HepG2 (cell line): ENCODE results near the gene TRANK1. TPM values are rescaled to one million over a fixed set of nuclear protein-coding genes. Genes with fewer than 3 reads are reported as not detected.

Experiments used
- ATAC-seq: fragments of 200-7000 bp; cut with Tn5 transposase; 3 replicates; pipeline ENCODE4 v1.9.1; 2020; ENCODE audit warnings: mild to moderate bottlenecking, moderate library complexity
- BruUV-seq: library from RNA; stranded (reverse); fragments of 400-500 nt; replicated peaks from 2 replicates; lab custom pipeline; 2021; lab: Mats Ljungman, UMichigan
- CTCF ChIA-PET: fragments of 300-600 bp; formaldehyde crosslinking; extraction: SDS; loops from one replicate; lab custom pipeline; 2021; ENCODE audit warnings: low total read pairs, inconsistent platforms, low intra/inter-chr PET ratio; lab: Yijun Ruan, JAX
- POLR2A ChIA-PET: fragments of 350-600 bp; sonication (Branson Sonifier 250); formaldehyde crosslinking; loops from one replicate; lab custom pipeline; 2020; ENCODE audit warnings: antibody characterized with exemption, inconsistent platforms; lab: Yijun Ruan, JAX
- DNase-seq: peaks from one replicate; pipeline ENCODE4 v3.0.0-alpha.2; 2015; ENCODE audit warnings: low spot score
- FAIRE-seq: peaks from 3 replicates; lab custom pipeline; 2011; peaks lifted over from hg19 to GRCh38; lab: Jason Lieb, UNC
- H2AFZ ChIP-seq: one replicate; pipeline ENCODE4 v1.6.1; 2011; ENCODE audit warnings: low read length, inconsistent platforms
- H3K27ac ChIP-seq: fragments of 300-600 bp; 3 replicates; pipeline ENCODE4 v1.8.0; 2011; ENCODE audit warnings: mixed run types, mild to moderate bottlenecking, mixed read lengths, low read length, inconsistent platforms; ENCODE audit not compliant: insufficient read depth; ENCODE audit errors: extremely low read length
- H3K27me3 ChIP-seq, 2 experiments: fragments of 200-600 bp in 1 of 2; 2 replicates in 1 of 2; 3 replicates in 1 of 2; pipeline versions ENCODE4 v1.6.0 to v1.8.0; 2011; ENCODE audit warnings: low read length in 2 of 2, mild to moderate bottlenecking in 2 of 2, moderate library complexity in 2 of 2, inconsistent platforms in 1 of 2; ENCODE audit not compliant: insufficient read depth in 2 of 2, control insufficient read depth in 1 of 2
- H3K36me3 ChIP-seq, 2 experiments: fragments of 200-600 bp in 1 of 2; replicated peaks in 1 of 2; 2 replicates in 1 of 2; 3 replicates in 1 of 2; pipeline versions ENCODE4 v1.5.1 to v1.8.0; 2011; ENCODE audit warnings: low read length in 2 of 2, inconsistent platforms in 1 of 2; ENCODE audit not compliant: insufficient read depth in 2 of 2, control insufficient read depth in 1 of 2
- H3K4me1 ChIP-seq: 2 replicates; pipeline ENCODE4 v1.5.1; 2012; ENCODE audit warnings: low read length, inconsistent platforms; ENCODE audit not compliant: insufficient read depth
- H3K4me2 ChIP-seq: 2 replicates; pipeline ENCODE4 v1.6.0; 2011; ENCODE audit warnings: low read depth, low read length, inconsistent platforms
- H3K4me3 ChIP-seq, 3 experiments: fragments of 200-600 bp in 1 of 3; sonication (generic), shearing (Covaris generic) in 1 of 3; replicated peaks in 1 of 3; 2 replicates each; pipeline ENCODE4 v1.5.1; 2011 to 2016; ENCODE audit warnings: low read length in 3 of 3, inconsistent platforms in 2 of 3, low read depth in 2 of 3, mild to moderate bottlenecking in 2 of 3, control low read depth in 1 of 3, mixed read lengths in 1 of 3; ENCODE audit not compliant: insufficient read depth in 1 of 3
- H3K79me2 ChIP-seq: one replicate; pipeline ENCODE4 v1.6.1; 2011; ENCODE audit warnings: low read length, inconsistent platforms; ENCODE audit not compliant: insufficient read depth
- H3K9ac ChIP-seq: 2 replicates; pipeline ENCODE4 v1.6.0; 2011; ENCODE audit warnings: mild to moderate bottlenecking, low read depth, low read length, inconsistent platforms; ENCODE audit not compliant: insufficient read depth
- H3K9me3 ChIP-seq: 2 replicates; pipeline ENCODE4 v1.5.1; 2012; ENCODE audit warnings: mild to moderate bottlenecking, low read length
- H4K20me1 ChIP-seq: 2 replicates; pipeline ENCODE4 v1.6.0; 2011; ENCODE audit warnings: inconsistent platforms, mild to moderate bottlenecking, low read length, moderate library complexity; ENCODE audit not compliant: insufficient read depth
- KDM6A ChIP-seq: IDR thresholded peaks from 2 replicates; pipeline ENCODE4 v1.6.1; 2016; ENCODE audit warnings: low read depth
- SOX6 ChIP-seq, 2 experiments: fragments of 450-650 bp in 1 of 2; sonication (generic) in 1 of 2; formaldehyde crosslinking in 1 of 2; IDR thresholded peaks; 2 replicates each; pipeline versions ENCODE4 v1.4.0 to v1.6.1; 2017 to 2020; ENCODE audit warnings: antibody characterized with exemption in 1 of 2, mild to moderate bottlenecking in 1 of 2, missing genetic modification reagents in 1 of 2
- ZMYM4 ChIP-seq: sonication (generic); formaldehyde crosslinking; IDR thresholded peaks from 2 replicates; pipeline ENCODE4 v1.8.1; 2023; ENCODE audit warnings: mild to moderate bottlenecking, missing genetic modification reagents
- ZNF264 ChIP-seq: sonication (generic); formaldehyde crosslinking; IDR thresholded peaks from 2 replicates; pipeline ENCODE4 v1.4.0; 2020; ENCODE audit warnings: missing genetic modification reagents
- ZNF446 ChIP-seq: sonication (generic); formaldehyde crosslinking; IDR thresholded peaks from 2 replicates; pipeline ENCODE4 v1.5.0; 2020; ENCODE audit warnings: mild to moderate bottlenecking, missing genetic modification reagents
- WGBS: methylation state at CpG from one replicate; pipeline ENCODE4 v1.1.6; 2017; ENCODE audit warnings: low lambda C conversion rate; 5-methylcytosine and 5-hydroxymethylcytosine counted together
- in situ Hi-C: cut with HindIII; loops from 2 replicates; pipeline ENCODE4 v1.10.0; 2017; ENCODE audit warnings: low pct_unique_long_range_greater_than_20kb; ENCODE audit not compliant: extremely low pct_ligation_motif_present
- intact Hi-C: fragments of 100-400 bp; cut with micrococcal nuclease; formaldehyde crosslinking; loops from one replicate; pipeline ENCODE4 v1.10.0; 2022; ENCODE audit not compliant: unreplicated experiment
- polyA plus RNA-seq, 8 experiments: library from polyadenylated mRNA; depleted of rRNA in 3 of 8; stranded (reverse) in 7 of 8; unstranded in 1 of 8; fragments of >200 nt; fragmentation: Illumina TruSeq in 4 of 8; extraction: Trizol in 4 of 8; gene quantifications; 2 replicates each; pipeline versions ENCODE4 v1.2.1 to v1.2.3, GENCODE V29; 2011 to 2016; ENCODE audit warnings: low read depth in 4 of 8, missing spikeins in 1 of 8, mixed read lengths in 1 of 8; ENCODE audit not compliant: insufficient read depth in 1 of 8
- total RNA-seq, 5 experiments: library from RNA; depleted of rRNA; stranded (reverse); fragments of >200 nt; fragmentation: Illumina TruSeq; extraction: Trizol; gene quantifications; 2 replicates each; pipeline ENCODE4 v1.2.3, GENCODE V29; 2016; ENCODE audit warnings: low read depth in 1 of 5
- TF ChIP-seq, protein P1 (sequence below): sonication (generic); formaldehyde crosslinking; IDR thresholded peaks from 2 replicates; pipeline ENCODE4 v1.9.0; 2021; ENCODE audit warnings: missing genetic modification reagents, mild to moderate bottlenecking, borderline replicate concordance
- TF ChIP-seq, protein P2 (sequence below): sonication (generic); formaldehyde crosslinking; IDR thresholded peaks from 2 replicates; pipeline ENCODE4 v1.4.0; 2020; ENCODE audit warnings: missing genetic modification reagents, borderline replicate concordance
- TF ChIP-seq, protein P3 (sequence below): sonication (generic); formaldehyde crosslinking; IDR thresholded peaks from 2 replicates; pipeline ENCODE4 v1.4.0; 2020; ENCODE audit warnings: mild to moderate bottlenecking, missing genetic modification reagents
- TF ChIP-seq, protein P4 (sequence below): sonication (generic); formaldehyde crosslinking; IDR thresholded peaks from 2 replicates; pipeline ENCODE4 v1.4.0; 2020; ENCODE audit warnings: missing genetic modification reagents, mild to moderate bottlenecking, borderline replicate concordance

TRANK1 gene
- total and polyA plus RNA-seq, 2 of the 13 experiments (the other 11 are each of a cell fraction or from before 2014, with no cell fraction given): 0.13 to 0.32 TPM

DNA sequence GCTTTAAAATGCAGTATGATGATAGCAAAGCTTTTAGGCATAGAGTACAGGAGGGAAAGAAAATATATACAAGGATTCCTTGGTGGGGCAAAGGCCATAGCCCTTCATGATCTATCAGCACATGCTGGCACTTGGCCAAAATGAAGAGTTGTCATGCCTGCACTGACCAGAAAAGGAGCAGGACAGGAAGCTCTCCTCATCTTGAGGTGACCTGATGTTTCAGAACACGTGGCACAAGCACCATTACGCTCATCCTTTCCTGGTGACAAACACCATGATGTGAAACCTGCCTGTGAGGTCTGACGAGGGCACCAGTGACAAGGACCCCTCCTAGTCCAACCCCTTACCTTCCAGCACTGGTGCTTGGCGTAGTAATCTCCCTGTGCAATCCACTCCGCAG is 102.6 kb downstream of the TRANK1 start:
- Histone ChIP-seq H3K27me3 (no peaks in the 10 kb centered on the region), H3K9ac (no peak overlapping the region), H3K4me2 (no peak overlapping the region), H3K27ac (no peak overlapping the region), H3K79me2 (no peaks in the 10 kb centered on the region), H3K36me3 (no peaks in the 10 kb centered on the region), H4K20me1 (no peaks in the 10 kb centered on the region)
- in situ Hi-C loops: loop anchor here (10.0 kb wide), 1 partner anchor 107 kb away; no protein-coding TSS in a partner anchor
- 39% methylated on average over 5 of the region's 5 CpGs for WGBS
- intact Hi-C loops: no loop called here
- CTCF ChIA-PET: no interaction called here
- DNase-seq (no peak), FAIRE-seq (no peak)
- POLR2A ChIA-PET: no interaction called here
- TF ChIP-seq, protein P1, sequence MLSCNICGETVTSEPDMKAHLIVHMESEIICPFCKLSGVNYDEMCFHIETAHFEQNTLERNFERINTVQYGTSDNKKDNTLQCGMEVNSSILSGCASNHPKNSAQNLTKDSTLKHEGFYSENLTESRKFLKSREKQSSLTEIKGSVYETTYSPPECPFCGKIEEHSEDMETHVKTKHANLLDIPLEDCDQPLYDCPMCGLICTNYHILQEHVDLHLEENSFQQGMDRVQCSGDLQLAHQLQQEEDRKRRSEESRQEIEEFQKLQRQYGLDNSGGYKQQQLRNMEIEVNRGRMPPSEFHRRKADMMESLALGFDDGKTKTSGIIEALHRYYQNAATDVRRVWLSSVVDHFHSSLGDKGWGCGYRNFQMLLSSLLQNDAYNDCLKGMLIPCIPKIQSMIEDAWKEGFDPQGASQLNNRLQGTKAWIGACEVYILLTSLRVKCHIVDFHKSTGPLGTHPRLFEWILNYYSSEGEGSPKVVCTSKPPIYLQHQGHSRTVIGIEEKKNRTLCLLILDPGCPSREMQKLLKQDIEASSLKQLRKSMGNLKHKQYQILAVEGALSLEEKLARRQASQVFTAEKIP (CRISPR knock-in tag): no peak
- no peak for TF ChIP-seq KDM6A (CRISPR knock-in tag)
- TF ChIP-seq, all 625 proteins: peak for 0
- Histone ChIP-seq H3K4me1 (peaks cover 10% of the 10 kb centered on the region), H3K4me3 (no peak overlapping the region), H2AFZ (no peak overlapping the region), H3K9me3 (peaks cover 9% of the 10 kb centered on the region; the same call in 1 of the 2 replicates)
- ATAC-seq: no peak
- BruUV-seq: no TSS peak

DNA sequence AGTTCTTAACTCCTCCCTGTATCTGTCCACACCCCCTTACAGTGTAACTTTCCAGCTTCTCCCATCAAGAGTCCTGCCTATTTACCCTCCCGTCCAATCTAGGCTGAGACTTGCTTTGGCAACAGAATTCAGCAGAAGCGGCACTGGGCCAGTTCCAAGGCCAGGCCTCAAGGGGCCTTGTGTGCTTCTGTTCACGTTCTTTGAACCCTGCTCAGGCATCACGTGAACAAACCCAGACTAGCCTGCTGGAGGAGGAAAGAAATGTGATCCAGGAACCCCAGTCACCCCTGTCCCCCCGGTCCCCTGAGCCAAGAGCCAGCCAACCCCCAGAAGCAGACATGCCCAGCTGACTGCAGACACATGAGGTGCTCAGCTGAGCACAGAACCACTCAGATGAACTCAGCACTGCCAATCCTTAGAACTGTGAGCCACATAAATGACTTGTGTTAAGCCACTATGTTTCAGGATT is 104.4 kb downstream of the TRANK1 start:
- in situ Hi-C loops: loop anchor here (10.0 kb wide), 1 partner anchor 106 kb away; no protein-coding TSS in a partner anchor
- Histone ChIP-seq H3K36me3 (no peaks in the 10 kb centered on the region), H3K4me3 (no peak overlapping the region), H3K4me2 (0 out of 2 replicates have a peak overlapping the region, but pooled peaks have one; percentile 20), H3K4me1 (peaks cover 10% of the 10 kb centered on the region), H3K27ac (no peak overlapping the region), H2AFZ (no peak overlapping the region), H3K79me2 (no peaks in the 10 kb centered on the region), H3K9ac (no peak overlapping the region), H3K9me3 (peaks cover 9% of the 10 kb centered on the region; the same call in 1 of the 2 replicates), H4K20me1 (no peaks in the 10 kb centered on the region), H3K27me3 (no peaks in the 10 kb centered on the region)
- ATAC-seq: peak; percentile 77
- DNase-seq: no peak
- ChIA-PET CTCF (no interaction called here), POLR2A (no interaction called here)
- no peak for FAIRE-seq
- WGBS: 0% methylated on average over 4 of the region's 5 CpGs
- BruUV-seq: no TSS peak
- intact Hi-C loops: no loop called here
- TF ChIP-seq, protein P2, sequence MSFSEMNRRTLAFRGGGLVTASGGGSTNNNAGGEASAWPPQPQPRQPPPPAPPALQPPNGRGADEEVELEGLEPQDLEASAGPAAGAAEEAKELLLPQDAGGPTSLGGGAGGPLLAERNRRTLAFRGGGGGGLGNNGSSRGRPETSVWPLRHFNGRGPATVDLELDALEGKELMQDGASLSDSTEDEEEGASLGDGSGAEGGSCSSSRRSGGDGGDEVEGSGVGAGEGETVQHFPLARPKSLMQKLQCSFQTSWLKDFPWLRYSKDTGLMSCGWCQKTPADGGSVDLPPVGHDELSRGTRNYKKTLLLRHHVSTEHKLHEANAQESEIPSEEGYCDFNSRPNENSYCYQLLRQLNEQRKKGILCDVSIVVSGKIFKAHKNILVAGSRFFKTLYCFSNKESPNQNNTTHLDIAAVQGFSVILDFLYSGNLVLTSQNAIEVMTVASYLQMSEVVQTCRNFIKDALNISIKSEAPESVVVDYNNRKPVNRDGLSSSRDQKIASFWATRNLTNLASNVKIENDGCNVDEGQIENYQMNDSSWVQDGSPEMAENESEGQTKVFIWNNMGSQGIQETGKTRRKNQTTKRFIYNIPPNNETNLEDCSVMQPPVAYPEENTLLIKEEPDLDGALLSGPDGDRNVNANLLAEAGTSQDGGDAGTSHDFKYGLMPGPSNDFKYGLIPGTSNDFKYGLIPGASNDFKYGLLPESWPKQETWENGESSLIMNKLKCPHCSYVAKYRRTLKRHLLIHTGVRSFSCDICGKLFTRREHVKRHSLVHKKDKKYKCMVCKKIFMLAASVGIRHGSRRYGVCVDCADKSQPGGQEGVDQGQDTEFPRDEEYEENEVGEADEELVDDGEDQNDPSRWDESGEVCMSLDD (CRISPR knock-in tag): peak; percentile 72; the same call in 1 of the 2 replicates
- TF ChIP-seq, protein P3, sequence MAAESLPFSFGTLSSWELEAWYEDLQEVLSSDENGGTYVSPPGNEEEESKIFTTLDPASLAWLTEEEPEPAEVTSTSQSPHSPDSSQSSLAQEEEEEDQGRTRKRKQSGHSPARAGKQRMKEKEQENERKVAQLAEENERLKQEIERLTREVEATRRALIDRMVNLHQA: no peak
- TF ChIP-seq ZMYM4 (CRISPR knock-in tag): peak; percentile 58; the same call in 1 of the 2 replicates
- TF ChIP-seq, protein P4, sequence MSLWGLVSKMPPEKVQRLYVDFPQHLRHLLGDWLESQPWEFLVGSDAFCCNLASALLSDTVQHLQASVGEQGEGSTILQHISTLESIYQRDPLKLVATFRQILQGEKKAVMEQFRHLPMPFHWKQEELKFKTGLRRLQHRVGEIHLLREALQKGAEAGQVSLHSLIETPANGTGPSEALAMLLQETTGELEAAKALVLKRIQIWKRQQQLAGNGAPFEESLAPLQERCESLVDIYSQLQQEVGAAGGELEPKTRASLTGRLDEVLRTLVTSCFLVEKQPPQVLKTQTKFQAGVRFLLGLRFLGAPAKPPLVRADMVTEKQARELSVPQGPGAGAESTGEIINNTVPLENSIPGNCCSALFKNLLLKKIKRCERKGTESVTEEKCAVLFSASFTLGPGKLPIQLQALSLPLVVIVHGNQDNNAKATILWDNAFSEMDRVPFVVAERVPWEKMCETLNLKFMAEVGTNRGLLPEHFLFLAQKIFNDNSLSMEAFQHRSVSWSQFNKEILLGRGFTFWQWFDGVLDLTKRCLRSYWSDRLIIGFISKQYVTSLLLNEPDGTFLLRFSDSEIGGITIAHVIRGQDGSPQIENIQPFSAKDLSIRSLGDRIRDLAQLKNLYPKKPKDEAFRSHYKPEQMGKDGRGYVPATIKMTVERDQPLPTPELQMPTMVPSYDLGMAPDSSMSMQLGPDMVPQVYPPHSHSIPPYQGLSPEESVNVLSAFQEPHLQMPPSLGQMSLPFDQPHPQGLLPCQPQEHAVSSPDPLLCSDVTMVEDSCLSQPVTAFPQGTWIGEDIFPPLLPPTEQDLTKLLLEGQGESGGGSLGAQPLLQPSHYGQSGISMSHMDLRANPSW (CRISPR knock-in tag): no peak
- no peak for TF ChIP-seq ZNF264 (CRISPR knock-in tag)
- TF ChIP-seq SOX6 (IDR thresholded peaks at IDR 0.05): no peak
- peak; percentile 26; the same call in 1 of the 2 replicates for TF ChIP-seq SOX6 (CRISPR knock-in tag; IDR thresholded peaks at IDR 0.05)
- TF ChIP-seq ZNF446 (CRISPR knock-in tag): no peak
